H1 (cell line): ENCODE results near the gene SPR. TPM values are rescaled to one million over a fixed set of nuclear protein-coding genes. Genes with fewer than 3 reads are reported as not detected.

ENCODE experiments used
- CTCF ChIA-PET: fragments of 300-600 bp; sonication (Branson Sonifier 250); formaldehyde crosslinking; loops from one replicate; lab custom pipeline; 2021; ENCODE audit not compliant: partially characterized antibody; lab: Charles Lee
- POLR2A ChIA-PET: fragments of 300-600 bp; sonication (Branson Sonifier 250); formaldehyde crosslinking; loops from one replicate; lab custom pipeline; 2021; ENCODE audit warnings: inconsistent platforms; ENCODE audit not compliant: partially characterized antibody; lab: Charles Lee
- DNase-seq, 2 experiments: peaks; one replicate each; pipeline versions ENCODE4 v3.0.0 to v3.0.0-alpha.2; 2010 to 2022; ENCODE audit warnings: low spot score in 2 of 2, low read depth in 1 of 2, mixed read lengths in 1 of 2
- FAIRE-seq: peaks from 2 replicates; lab custom pipeline; 2011; peaks lifted over from hg19 to GRCh38; lab: Jason Lieb, UNC
- H2AFZ ChIP-seq: 2 replicates; pipeline ENCODE4 v1.8.1; 2012; ENCODE audit warnings: low read length, inconsistent platforms
- H2AK5ac ChIP-seq: 2 replicates; pipeline ENCODE4 v1.6.1; 2013; ENCODE audit warnings: low read depth, low read length
- H2BK120ac ChIP-seq: replicated peaks from 2 replicates; pipeline ENCODE3; 2013; ENCODE audit warnings: low read depth, low read length, inconsistent platforms
- H2BK12ac ChIP-seq: 2 replicates; pipeline ENCODE4 v1.6.1; 2013; ENCODE audit warnings: low read depth, low read length
- H2BK15ac ChIP-seq: 2 replicates; pipeline ENCODE4 v1.6.1; 2013; ENCODE audit warnings: low read length
- H2BK20ac ChIP-seq: 2 replicates; pipeline ENCODE4 v1.6.1; 2013; ENCODE audit warnings: low read length
- H2BK5ac ChIP-seq: 2 replicates; pipeline ENCODE4 v1.6.1; 2013; ENCODE audit warnings: low read depth, low read length
- H3K14ac ChIP-seq: 2 replicates; pipeline ENCODE4 v1.6.1; 2013; ENCODE audit warnings: inconsistent platforms; ENCODE audit not compliant: insufficient read length
- H3K18ac ChIP-seq: 2 replicates; pipeline ENCODE4 v1.6.1; 2013; ENCODE audit warnings: low read length; ENCODE audit errors: extremely low read depth
- H3K23ac ChIP-seq: 2 replicates; pipeline ENCODE4 v1.6.1; 2013; ENCODE audit warnings: inconsistent platforms; ENCODE audit not compliant: insufficient read length
- H3K23me2 ChIP-seq: 2 replicates; pipeline ENCODE4 v1.6.1; 2013; ENCODE audit warnings: low read depth, low read length
- H3K27ac ChIP-seq: 2 replicates; pipeline ENCODE4 v1.6.1; 2011; ENCODE audit warnings: low read depth, low read length, inconsistent platforms
- H3K27me3 ChIP-seq, 4 experiments: replicated peaks in 1 of 4; 1 replicate in 1 of 4; 2 replicates in 3 of 4; pipeline versions ENCODE4 v1.6.1 to v1.8.1; 2011 to 2013; ENCODE audit warnings: low read length in 3 of 4, mild to moderate bottlenecking in 3 of 4, inconsistent platforms in 2 of 4, mixed read lengths in 2 of 4, moderate library complexity in 1 of 4; ENCODE audit not compliant: control insufficient read depth in 3 of 4, insufficient read depth in 3 of 4; ENCODE audit errors: extremely low read depth in 1 of 4
- H3K36me3 ChIP-seq, 4 experiments: 2 replicates each; pipeline versions ENCODE4 v1.6.1 to v1.8.1; 2011 to 2013; ENCODE audit warnings: mild to moderate bottlenecking in 4 of 4, low read length in 3 of 4, moderate library complexity in 2 of 4, control low read depth in 1 of 4, inconsistent platforms in 1 of 4; ENCODE audit not compliant: insufficient read depth in 4 of 4, control insufficient read depth in 2 of 4
- H3K4ac ChIP-seq: replicated peaks from 2 replicates; pipeline ENCODE3; 2013; ENCODE audit warnings: low read length, low read depth, mixed read lengths, inconsistent platforms; ENCODE audit not compliant: insufficient read length
- H3K4me1 ChIP-seq, 4 experiments: replicated peaks in 1 of 4; 1 replicate in 1 of 4; 2 replicates in 3 of 4; pipeline versions ENCODE4 v1.6.1 to v1.8.1; 2011 to 2013; ENCODE audit warnings: low read length in 3 of 4, inconsistent platforms in 2 of 4, mixed read lengths in 1 of 4; ENCODE audit not compliant: insufficient read depth in 4 of 4, control insufficient read depth in 3 of 4
- H3K4me2 ChIP-seq, 2 experiments: 2 replicates each; pipeline versions ENCODE4 v1.6.1 to v1.8.1; 2011 to 2013; ENCODE audit warnings: low read depth in 2 of 2, low read length in 2 of 2, control low read depth in 1 of 2, inconsistent platforms in 1 of 2, mild to moderate bottlenecking in 1 of 2; ENCODE audit not compliant: insufficient read depth in 1 of 2
- H3K4me3 ChIP-seq, 4 experiments: fragments of 200-600, 300-600 bp in 1 of 4; sonication (generic), shearing (Covaris generic), sonication (Bioruptor Twin) in 1 of 4; 2 replicates each; pipeline versions ENCODE4 v1.5.1 to v1.8.1; 2011 to 2016; ENCODE audit warnings: low read length in 4 of 4, low read depth in 3 of 4, control low read depth in 2 of 4, inconsistent platforms in 2 of 4, mild to moderate bottlenecking in 2 of 4, mixed read lengths in 1 of 4, moderate library complexity in 1 of 4; ENCODE audit not compliant: insufficient read depth in 2 of 4; ENCODE audit errors: extremely low read depth in 1 of 4
- H3K56ac ChIP-seq: replicated peaks from 2 replicates; pipeline ENCODE3; 2013; ENCODE audit warnings: low read depth, mild to moderate bottlenecking, mixed read lengths, low read length, inconsistent platforms; ENCODE audit not compliant: insufficient read length
- H3K79me1 ChIP-seq: 2 replicates; pipeline ENCODE4 v1.6.1; 2013; ENCODE audit warnings: low read depth, low read length, control low read depth
- H3K79me2 ChIP-seq, 2 experiments: 2 replicates each; pipeline versions ENCODE4 v1.6.1 to v1.8.1; 2012 to 2013; ENCODE audit warnings: low read length in 2 of 2, mild to moderate bottlenecking in 2 of 2, inconsistent platforms in 1 of 2; ENCODE audit not compliant: insufficient read depth in 2 of 2, control insufficient read depth in 1 of 2
- H3K9ac ChIP-seq, 4 experiments: replicated peaks in 1 of 4; 1 replicate in 1 of 4; 2 replicates in 3 of 4; pipeline versions ENCODE4 v1.6.1 to v1.8.1; 2011 to 2013; ENCODE audit warnings: low read depth in 3 of 4, low read length in 3 of 4, control low read depth in 2 of 4, mild to moderate bottlenecking in 2 of 4, moderate library complexity in 2 of 4, inconsistent platforms in 1 of 4; ENCODE audit errors: extremely low read depth in 1 of 4
- H3K9me3 ChIP-seq, 2 experiments: 2 replicates each; pipeline versions ENCODE4 v1.6.1 to v1.8.1; 2012 to 2013; ENCODE audit warnings: mild to moderate bottlenecking in 2 of 2, moderate library complexity in 2 of 2, control low read depth in 1 of 2, inconsistent platforms in 1 of 2, low read depth in 1 of 2, low read length in 1 of 2, mixed read lengths in 1 of 2; ENCODE audit not compliant: insufficient read depth in 2 of 2
- H4K20me1 ChIP-seq, 2 experiments: replicated peaks in 1 of 2; 2 replicates each; pipeline versions ENCODE3 to v1.8.1; 2011 to 2013; ENCODE audit warnings: inconsistent platforms in 2 of 2, low read length in 2 of 2, mild to moderate bottlenecking in 1 of 2; ENCODE audit not compliant: insufficient read depth in 2 of 2, control insufficient read depth in 1 of 2
- H4K5ac ChIP-seq: 2 replicates; pipeline ENCODE4 v1.6.1; 2013; ENCODE audit warnings: low read length, low read depth, mixed read lengths, inconsistent platforms; ENCODE audit not compliant: insufficient read length
- H4K8ac ChIP-seq: 2 replicates; pipeline ENCODE4 v1.8.0; 2013; ENCODE audit warnings: mild to moderate bottlenecking, moderate library complexity, low read length, inconsistent platforms; ENCODE audit not compliant: insufficient read depth; ENCODE audit errors: extremely low read depth
- H4K91ac ChIP-seq: replicated peaks from 2 replicates; pipeline ENCODE3; 2013; ENCODE audit warnings: low read length, mixed read lengths, inconsistent platforms; ENCODE audit not compliant: insufficient read length
- CHD2 ChIP-seq: IDR thresholded peaks from 2 replicates; pipeline ENCODE4 v1.6.1; 2012; ENCODE audit warnings: low read length, improper control_type of control experiment
- EZH2 ChIP-seq: fragments of 200-600 bp; sonication (generic); IDR thresholded peaks from 2 replicates; pipeline ENCODE4 v1.7.1; 2012; ENCODE audit warnings: low read depth, mild to moderate bottlenecking, moderate library complexity, low read length, inconsistent platforms; ENCODE audit not compliant: severe bottlenecking
- KDM5A ChIP-seq: fragments of 200-600 bp; IDR thresholded peaks from 2 replicates; pipeline ENCODE4 v1.7.1; 2012; ENCODE audit warnings: mild to moderate bottlenecking, low read length, inconsistent platforms, mixed read lengths
- WGBS, 2 experiments: shearing (Covaris generic) in 1 of 2; methylation state at CpG; one replicate each; pipeline versions ENCODE4 v1.1.6 to v1.1.7; 2013 to 2015; ENCODE audit warnings: low lambda C conversion rate in 2 of 2, mixed read lengths in 2 of 2, inconsistent platforms in 1 of 2, low coverage in 1 of 2, missing lambda C conversion rate in 1 of 2; ENCODE audit not compliant: insufficient replicate concordance in 2 of 2, insufficient coverage in 1 of 2, insufficient read length in 1 of 2; ENCODE audit errors: extremely low coverage in 1 of 2, missing lambda C conversion rate in 1 of 2; 5-methylcytosine and 5-hydroxymethylcytosine counted together
- polyA plus RNA-seq, 7 experiments: library from polyadenylated mRNA; depleted of rRNA in 3 of 7; stranded (reverse) in 5 of 7; unstranded in 2 of 7; fragments of >200 nt in 5 of 7; fragments of 200-250 nt in 2 of 7; gene quantifications; 1 replicate in 5 of 7; 2 replicates in 1 of 7; 4 replicates in 1 of 7; pipeline versions ENCODE4 v1.2.1 to v1.2.3, GENCODE V29; 2011 to 2013; ENCODE audit warnings: missing spikeins in 2 of 7, mixed read lengths in 2 of 7
- total RNA-seq: library from RNA; stranded (reverse); fragmentation: NEBNext Ultra II Directional; extraction: Animal tissue kit (Norgen Biotek cat#: 25700); gene quantifications from 2 replicates; pipeline ENCODE4 v1.2.1, GENCODE V29; 2021

SPR gene
- total and polyA plus RNA-seq, 2 of the 8 experiments (the other 6 are each of a cell fraction or from before 2014, with no cell fraction given), result 4.5 to 11.5 TPM

DNA sequence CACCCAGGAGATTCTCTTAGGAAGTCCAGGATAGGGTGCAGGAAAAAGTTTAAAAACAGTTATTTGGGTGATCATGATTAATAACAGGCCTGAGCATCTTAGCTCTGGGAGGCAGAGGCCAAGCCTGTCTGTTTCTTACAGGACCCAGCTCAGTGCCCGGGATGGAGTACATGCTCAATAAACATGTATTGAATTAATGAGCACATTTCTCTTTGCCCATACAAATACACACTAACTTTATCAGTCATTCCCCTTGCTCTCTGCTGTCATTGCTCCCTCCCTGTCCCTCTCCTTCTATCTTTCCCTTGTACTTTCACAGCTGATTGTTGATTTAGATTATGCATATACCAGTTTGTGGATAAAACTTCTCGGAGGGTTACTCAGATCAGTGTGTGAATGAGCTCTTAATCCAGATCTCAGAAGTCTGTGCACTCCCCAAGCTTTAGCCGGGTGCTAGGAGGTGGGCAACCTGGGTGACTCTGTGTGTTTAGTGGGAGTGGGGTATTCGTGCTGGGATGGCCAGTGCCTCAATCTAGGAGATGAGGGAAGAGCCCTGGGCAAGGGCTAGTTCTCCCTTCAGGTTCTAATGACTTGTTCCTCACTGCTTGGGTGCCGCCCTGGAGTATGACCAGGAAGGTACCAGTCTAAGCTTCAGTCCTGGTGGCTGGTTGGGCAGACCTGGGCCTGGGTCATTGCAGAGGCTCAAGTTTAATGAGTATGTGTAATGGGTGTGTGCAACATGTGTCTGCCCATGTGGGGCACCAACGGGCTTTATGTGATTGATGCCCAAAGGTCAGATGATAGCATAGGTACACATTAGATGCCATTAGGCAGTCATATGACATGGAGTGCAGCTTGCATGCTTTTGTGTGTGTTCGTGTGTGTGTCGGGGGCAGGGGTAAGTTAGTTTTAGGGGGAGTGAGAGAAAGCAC, 40.7 kb downstream of the SPR start:
- H3K14ac ChIP-seq, result no peak overlapping the region
- TF ChIP-seq KDM5A, result no peak
- peak; percentile 31 for TF ChIP-seq EZH2
- no peak for TF ChIP-seq CHD2
- TF ChIP-seq, all 59 proteins: peak for 1
- H2BK20ac ChIP-seq, result no peak overlapping the region
- FAIRE-seq, result no peak
- 0 out of 2 replicates have a peak overlapping the region, but pooled peaks have one; percentile 17 for H2AK5ac ChIP-seq
- H3K27ac ChIP-seq, result no peak overlapping the region
- no peak overlapping the region for H3K56ac ChIP-seq
- POLR2A ChIA-PET, result interaction anchor here (0.8 to 2.8 kb wide), 4 partner anchors 10 to 144 kb away, joined by 3 to 12 read pairs (median 4); partner anchors contain the start of genes EMX1 and SFXN5
- H2BK15ac ChIP-seq, result peak overlapping the region; percentile 33; the same call in 1 of the 2 replicates
- no peak overlapping the region for H3K4me3 ChIP-seq
- peaks cover 0 to 2% of the 10 kb centered on the region in 2 experiments; a peak in 1 of 4 replicates for H3K9me3 ChIP-seq
- H3K27me3 ChIP-seq, result peaks cover 57 to 80% (median 73%) of the 10 kb centered on the region in 4 experiments
- peaks cover 7% of the 10 kb centered on the region; the same call in 1 of the 2 replicates for H3K23me2 ChIP-seq
- H3K4me1 ChIP-seq, result peaks cover 6 to 25% (median 11%) of the 10 kb centered on the region in 4 experiments
- no peak overlapping the region for H4K91ac ChIP-seq
- H2AFZ ChIP-seq, result no peak overlapping the region
- H4K20me1 ChIP-seq, result peaks cover 4 to 11% of the 10 kb centered on the region in 2 experiments
- no peak overlapping the region for H3K4ac ChIP-seq
- peak overlapping the region; percentile 35; the same call in 1 of the 2 replicates for H2BK12ac ChIP-seq
- WGBS, 2 experiments, result 87% methylated on average over 8 of the region's 8 CpGs; no CpG with 5 or more reads in 1 of the 2 experiments
- no peaks in the 10 kb centered on the region for H3K79me1 ChIP-seq
- H3K23ac ChIP-seq, result no peak overlapping the region
- no peak overlapping the region for H4K5ac ChIP-seq
- no peak overlapping the region for H2BK5ac ChIP-seq
- no peak overlapping the region for H3K18ac ChIP-seq
- peaks cover 0 to 2% (median 0%) of the 10 kb centered on the region in 4 experiments; a peak in 1 of 8 replicates for H3K36me3 ChIP-seq
- no peak overlapping the region for H4K8ac ChIP-seq
- H3K4me2 ChIP-seq, result no peak overlapping the region
- H3K79me2 ChIP-seq, result no peaks in the 10 kb centered on the region
- no peak for DNase-seq
- H2BK120ac ChIP-seq, result no peak overlapping the region
- H3K9ac ChIP-seq, result no peak overlapping the region; a peak in 1 of 7 replicates
- CTCF ChIA-PET, result interaction anchor here (0.6 to 24.3 kb wide), 14 partner anchors 9 to 249 kb away, joined by 3 to 497 read pairs (median 4); partner anchors contain the start of gene SPR
